Embryonic facial prominence (tissue), 1 donor: ENCODE results near the gene ATG2A.
"Not testable (repeated sequence)": the region's sequence is repeated elsewhere in the genome, so short reads cannot be mapped to it uniquely, and the experiment has no call there.

Experiments
- DNase-seq: peaks from one replicate; pipeline ENCODE4 v3.0.0-alpha.2; 2016; ENCODE audit errors: extremely low spot score

The ATG2A gene

DNA sequence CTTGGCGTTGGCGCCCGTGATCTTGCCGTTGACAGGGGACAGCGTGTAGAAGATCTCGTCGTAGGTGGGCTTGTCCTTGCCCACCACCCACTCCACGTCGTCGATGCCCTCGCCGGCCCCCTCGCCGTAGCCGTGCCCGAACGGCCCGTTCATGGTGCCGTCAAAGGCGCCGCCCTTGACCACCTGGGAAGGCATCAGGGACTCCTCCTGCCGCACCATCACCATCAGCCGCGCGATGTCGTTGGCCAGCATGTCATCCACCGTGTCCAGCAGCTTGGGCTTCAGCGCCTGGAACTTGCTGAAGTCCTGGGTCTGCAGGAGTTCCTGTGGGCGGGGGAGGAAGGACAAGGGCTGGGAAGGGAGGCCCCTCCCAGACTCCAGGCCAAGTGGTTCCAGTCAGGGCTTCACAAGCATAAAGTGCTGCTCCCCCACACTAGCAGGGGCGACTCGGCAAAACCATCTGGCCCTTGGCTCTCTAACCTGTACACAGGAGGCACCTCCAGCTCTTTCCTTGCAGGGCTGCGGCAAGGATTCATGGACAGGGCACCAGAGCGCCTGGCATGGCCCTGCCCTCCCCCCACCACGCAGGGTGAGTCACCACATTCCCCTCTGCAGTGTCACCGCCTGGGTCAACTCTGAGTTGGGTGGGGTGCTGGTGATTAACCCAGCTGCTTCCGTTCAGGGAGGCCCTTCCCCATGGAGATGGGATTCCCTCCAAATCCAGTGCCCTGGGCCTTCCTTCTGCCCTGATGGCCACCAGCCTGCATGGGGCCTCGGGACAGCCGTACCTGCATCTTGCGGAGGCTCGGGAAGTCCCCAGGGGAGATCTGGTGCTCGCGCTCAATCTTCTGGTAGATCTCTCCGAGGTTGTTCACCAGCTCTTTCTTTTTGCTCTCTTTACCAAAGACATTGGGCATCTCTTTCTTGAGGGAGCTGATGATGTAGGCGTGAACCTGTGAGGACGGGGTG is 62.2 kb downstream of the ATG2A start:
- DNase-seq = no peak

GRCh38 chr11:64854157-64854533 is 62.9 kb downstream of the ATG2A start:
- no peak for DNase-seq

DNA sequence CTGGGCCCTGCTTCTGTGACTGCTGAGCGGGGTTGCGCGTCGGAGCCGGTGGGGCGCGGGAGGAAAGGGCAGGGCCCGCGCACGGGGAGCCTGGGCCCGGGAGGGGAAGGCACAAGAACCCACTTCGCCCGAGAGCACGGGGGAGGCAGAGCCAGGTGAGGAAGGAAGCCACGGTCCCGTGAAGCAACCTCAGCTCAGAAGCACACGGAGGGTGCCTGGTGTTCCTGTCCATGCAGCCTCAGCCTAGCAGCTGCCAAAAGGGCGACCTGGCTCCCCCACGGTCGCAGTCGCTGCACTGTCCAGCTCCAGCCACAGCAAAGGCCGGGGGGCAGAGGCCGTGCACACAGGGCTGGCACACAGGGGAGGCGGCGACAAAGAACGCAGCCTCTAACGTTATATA is 63.3 kb downstream of the ATG2A start:
- no peak for DNase-seq

- DNase-seq = no peak
Observed at GRCh38 chr11:64852804-64853509, 64.1 kb downstream of the ATG2A start.

DNA sequence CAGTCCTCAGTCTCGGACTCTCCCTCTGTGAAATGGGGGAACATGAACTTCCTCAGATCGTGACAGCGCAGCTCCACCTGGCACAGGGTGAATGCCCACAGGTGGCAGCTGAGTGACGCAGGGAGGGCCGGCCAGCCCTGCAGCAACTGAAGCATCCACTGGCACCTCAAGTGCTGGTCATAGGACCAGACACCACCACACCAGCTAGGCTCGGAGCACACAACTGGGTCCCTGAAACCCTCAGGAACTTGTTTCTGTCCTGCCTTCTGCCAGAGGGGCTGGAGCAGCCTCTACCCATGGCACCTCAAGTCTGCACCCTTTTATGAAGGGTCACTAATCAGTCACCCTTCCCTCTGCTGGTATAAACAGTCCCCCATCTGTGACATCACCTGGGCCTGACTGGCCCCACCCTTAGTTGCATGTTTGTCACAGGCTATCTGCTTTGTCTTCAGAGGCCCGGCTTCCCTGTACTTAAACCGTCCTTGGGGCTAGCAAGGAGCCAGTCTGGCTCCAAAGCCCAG is 65.1 kb downstream of the ATG2A start:
- DNase-seq = no peak

DNA sequence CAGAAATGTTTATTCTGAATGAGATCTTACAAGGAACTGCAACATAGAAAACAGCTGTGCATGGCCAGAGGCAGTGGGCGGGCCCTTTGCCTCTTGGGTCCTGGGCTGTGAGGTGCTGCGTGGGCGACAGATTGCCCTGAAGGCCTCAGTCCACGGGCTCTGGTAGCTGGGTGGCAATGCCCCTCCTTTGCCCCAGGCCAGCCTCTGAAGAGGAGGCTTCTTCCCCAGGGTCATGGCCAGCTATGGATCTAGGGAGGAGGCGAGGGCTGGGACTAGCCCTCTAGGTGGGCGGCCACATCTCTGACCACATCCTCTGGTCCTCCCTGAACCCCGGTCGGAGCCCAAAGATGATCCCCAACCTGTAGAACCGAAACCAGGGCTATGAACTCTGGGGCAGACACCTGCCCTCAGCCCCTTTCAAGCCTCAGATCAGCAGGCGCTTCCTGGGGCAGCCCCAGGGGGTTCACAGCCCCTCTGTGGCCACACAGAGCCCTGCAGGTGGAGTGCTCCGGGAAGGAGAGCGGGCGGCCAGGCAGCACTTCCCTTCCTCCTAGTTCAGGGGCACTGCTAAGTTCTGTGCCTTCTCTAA is 65.9 kb downstream of the ATG2A start:
- no peak for DNase-seq

GRCh38 chr11:64849598-64850356 is 67.2 kb downstream of the ATG2A start:
- DNase-seq = no peak

- no peak for DNase-seq
Observed at GRCh38 chr11:64848826-64849597, 68.0 kb downstream of the ATG2A start.

GRCh38 chr11:64848214-64848825 is 68.7 kb downstream of the ATG2A start:
- DNase-seq = no peak

GRCh38 chr11:64846998-64847666 is 69.9 kb downstream of the ATG2A start:
- DNase-seq = peak; percentile 78

DNA sequence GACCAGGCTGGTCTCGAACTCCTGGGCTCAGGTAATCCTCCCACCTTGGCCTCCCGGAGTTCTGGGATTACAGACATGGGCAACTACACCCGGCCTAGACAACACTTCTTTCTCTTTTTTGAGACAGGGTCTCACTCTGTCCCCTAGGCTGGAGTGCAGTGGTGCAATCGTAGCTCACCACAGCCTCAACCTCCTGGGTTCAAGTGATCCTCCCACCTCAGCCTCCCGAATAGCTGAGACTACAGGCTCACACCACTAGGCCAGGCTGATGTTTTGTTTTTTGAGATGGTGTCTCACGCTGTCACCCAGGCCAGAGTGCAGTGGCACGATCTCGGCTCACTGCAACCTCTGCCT is 71.3 kb downstream of the ATG2A start:
- not testable (repeated sequence) for DNase-seq

- no peak for DNase-seq
Observed at GRCh38 chr11:64845129-64845775, 71.8 kb downstream of the ATG2A start.
